HG02642 (cell line): Measurements from ENCODE around the gene MMRN2.
"Not testable (repeated sequence)": the region's sequence is repeated elsewhere in the genome, so short reads cannot be mapped to it uniquely, and the experiment has no call there.

ENCODE experiments used
- ATAC-seq: cut with Tn5 transposase; IDR thresholded peaks from one replicate; pipeline ENCODE4 v1.9.1; 2021; ENCODE audit warnings: mild to moderate bottlenecking; ENCODE audit not compliant: unreplicated experiment, poor library complexity

Gene MMRN2

DNA sequence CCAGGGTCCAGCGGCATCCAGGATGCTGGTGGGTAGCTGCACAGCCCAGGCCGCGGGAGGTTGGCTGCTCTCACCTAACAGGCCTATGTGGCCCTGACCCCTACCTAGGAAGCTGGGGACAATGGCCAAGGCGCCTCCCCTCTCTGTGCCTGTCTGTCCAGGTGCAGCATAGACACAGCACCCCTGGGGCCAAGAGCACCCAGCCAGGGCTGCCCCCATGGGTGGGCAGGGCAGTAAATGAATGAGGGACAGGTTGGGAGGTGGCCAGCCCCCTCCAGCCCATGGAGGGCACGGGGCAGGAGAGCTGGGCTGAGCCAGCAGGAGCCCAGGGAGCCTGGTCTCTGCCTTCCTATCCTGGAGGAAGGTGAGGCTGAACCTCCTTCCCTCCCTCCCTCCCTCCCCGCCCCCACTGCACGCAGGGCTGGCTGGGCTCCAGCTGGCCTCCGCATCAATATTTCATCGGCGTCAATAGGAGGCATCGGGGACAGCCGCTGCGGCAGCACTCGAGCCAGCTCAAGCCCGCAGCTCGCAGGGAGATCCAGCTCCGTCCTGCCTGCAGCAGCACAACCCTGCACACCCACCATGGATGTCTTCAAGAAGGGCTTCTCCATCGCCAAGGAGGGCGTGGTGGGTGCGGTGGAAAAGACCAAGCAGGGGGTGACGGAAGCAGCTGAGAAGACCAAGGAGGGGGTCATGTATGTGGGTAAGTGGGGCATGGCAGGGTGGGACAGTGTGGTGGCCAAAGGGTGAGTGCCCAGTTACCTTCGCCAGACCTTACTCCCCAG lies 893 bp upstream of the MMRN2 start, which contains the start of gene SNCG:
SNCG (plus strand) TSS at position 484 of the 785 bp plus-strand sequence; CDS start at position 583, 99 bp downstream.
- ATAC-seq, result no peak

- ATAC-seq, result no peak
Observed at GRCh38 chr10:86956848-86957448, 467 bp downstream of the MMRN2 start.

GRCh38 chr10:86956195-86956847 lies 1.1 kb downstream of the MMRN2 start:
- no peak for ATAC-seq

GRCh38 chr10:86955501-86956194 lies 1.8 kb downstream of the MMRN2 start:
- ATAC-seq, result no peak

DNA sequence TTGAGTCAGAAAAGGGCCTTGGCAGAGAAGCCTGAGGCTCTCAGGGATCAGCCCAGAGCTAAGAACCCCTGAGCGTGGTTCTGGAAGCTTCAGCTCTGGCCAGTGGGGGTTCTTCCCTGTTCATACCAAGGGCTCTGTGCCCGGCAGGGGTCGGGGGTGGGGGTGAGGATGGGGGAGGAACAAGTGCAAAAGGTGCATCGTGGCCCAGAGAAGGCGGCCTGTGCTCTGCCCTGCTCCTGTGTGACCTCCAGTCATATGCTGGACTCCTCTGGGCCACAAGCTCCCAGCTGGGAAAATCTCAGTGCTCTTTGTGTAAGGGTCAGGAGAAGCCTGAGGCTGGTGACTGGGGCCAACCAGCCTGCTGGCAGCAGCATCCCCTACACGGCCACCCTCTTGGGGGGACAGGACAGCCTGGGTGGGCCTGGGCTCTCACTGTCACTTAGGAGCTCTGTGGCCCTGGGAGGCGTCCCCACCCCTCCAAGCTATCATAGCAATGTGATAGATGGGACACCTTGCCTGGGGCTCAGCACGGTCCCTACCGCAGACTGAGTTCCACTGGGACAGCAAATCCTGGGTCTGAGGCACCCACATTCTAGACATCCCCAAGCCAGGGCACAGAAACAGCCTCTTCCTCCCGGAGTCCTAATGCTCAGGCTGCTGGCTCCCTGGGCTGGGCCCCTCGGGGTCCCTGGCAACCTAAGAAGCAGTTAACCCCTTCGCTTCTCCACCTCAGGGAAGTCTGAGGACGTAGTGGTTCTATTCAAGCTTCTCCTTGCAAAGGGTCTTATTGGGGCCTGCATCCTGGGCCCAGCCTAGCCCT lies 2.5 kb downstream of the MMRN2 start:
- ATAC-seq, result no peak

GRCh38 chr10:86953747-86954680 lies 3.4 kb downstream of the MMRN2 start:
- no peak for ATAC-seq

DNA sequence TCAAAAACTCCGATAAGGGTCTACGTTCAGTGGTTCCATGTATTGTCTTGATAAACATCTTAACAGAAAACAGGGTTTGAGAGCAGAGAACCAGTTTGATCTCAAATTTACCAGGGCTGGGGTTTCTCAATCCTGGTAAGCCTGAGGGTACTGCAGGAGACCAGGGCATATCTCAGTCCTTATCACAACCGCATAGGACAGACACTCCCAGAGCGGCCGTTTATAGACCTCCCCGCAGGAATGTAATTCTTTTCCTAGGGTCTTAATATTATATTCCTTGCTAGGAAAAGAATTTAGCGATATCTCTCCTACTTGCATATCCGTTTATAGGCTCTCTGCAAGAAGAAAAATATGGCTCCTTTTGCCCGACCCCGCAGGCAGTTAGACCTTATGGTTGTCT lies 4.7 kb downstream of the MMRN2 start:
- ATAC-seq, result not testable (repeated sequence)

GRCh38 chr10:86952106-86952505 lies 5.3 kb downstream of the MMRN2 start:
- no peak for ATAC-seq

GRCh38 chr10:86951184-86951761 lies 6.1 kb downstream of the MMRN2 start:
- no peak for ATAC-seq

DNA sequence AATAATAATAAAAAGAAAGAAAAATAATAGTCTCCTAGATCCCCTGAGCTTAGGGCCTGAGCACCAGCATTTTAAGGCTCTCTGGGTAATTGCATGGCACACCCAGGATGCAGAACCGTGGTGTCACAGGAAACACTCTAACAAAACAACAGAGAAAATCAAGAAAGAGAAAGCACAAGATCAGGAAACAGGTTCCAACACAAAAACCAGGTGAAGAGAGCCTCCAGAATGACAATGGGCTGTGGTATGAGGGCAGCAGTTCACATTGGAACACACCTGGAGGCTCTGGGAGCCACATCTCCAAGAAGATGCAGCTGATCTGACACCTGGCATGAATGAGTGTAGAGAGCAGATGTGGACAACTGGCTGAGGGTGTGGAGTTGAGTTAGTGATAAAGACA lies 7.1 kb downstream of the MMRN2 start:
- ATAC-seq, result no peak

DNA sequence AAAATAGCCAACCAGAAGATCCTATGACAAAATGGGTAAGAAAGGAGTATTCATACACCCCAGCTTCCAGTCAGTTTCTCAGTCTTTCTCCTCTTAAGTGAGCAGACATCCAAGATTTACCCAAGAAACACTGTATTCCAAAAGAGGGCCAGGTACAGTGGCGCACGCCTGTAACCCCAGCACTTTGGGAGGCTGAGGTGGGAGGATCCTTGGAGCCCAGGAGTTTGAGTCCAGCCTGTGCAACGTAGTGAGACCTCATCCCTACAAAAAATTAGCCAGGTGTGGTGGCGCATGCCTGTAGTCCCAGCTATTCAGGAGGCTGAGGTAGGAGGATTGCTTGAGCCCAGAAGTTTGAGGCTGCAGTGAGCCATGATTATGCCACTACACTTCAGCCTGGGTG lies 9.6 kb downstream of the MMRN2 start:
- not testable (repeated sequence) for ATAC-seq

- ATAC-seq, result no peak
Observed at GRCh38 chr10:86946213-86947155, 10.9 kb downstream of the MMRN2 start.

DNA sequence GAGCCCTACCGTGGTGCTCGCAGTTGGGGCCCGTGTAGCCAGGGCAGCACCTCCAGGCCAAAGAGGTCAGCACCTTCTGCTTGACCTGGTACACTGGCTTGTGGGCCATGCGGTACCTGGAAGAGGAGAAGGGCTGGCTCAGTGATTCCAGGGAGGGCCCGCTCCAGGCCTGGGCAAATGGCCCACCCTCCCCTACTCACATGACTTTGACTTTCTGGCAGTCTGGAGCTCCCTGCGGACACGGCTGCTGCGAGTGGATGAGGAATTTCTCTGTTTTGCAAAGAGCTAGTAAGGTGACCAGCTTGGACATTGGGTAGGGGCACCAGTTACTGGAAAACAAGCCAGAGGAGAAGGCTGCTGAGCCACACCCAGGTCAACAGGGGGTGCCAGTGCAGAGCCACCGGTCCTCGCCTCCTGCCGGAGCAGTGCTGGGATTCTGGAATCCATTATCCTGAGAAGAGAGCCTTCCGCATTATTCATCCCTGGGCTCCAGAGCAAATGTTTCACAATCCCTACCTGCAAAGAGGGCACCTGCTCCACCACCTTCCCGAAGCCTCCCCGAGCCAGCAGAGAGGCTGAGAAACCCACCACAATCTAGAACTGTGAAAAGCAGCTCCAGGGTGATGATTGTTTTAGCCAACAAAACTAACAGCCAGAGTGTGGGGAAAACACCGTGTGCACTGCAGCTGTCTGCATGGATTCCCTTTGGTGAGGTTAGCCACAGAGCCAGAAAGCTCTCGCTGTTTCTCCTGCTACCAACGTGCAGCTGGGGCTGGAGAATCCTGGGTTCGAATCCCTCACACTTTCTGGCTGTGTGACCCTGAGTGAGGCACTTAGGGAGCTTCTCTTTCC lies 11.8 kb downstream of the MMRN2 start:
- no peak for ATAC-seq

- no peak for ATAC-seq
Observed at GRCh38 chr10:86944907-86945306, 12.5 kb downstream of the MMRN2 start.

GRCh38 chr10:86944471-86944870 lies 12.9 kb downstream of the MMRN2 start:
- ATAC-seq, result no peak

- ATAC-seq, result no peak
Observed at GRCh38 chr10:86944031-86944419, 13.4 kb downstream of the MMRN2 start.
